Large intestine (tissue), 12 donors: ENCODE measurements around the gene MMP23B. TPM values are rescaled to one million over a fixed set of nuclear protein-coding genes. Genes with fewer than 3 reads are reported as not detected.
"Not testable (repeated sequence)": the region's sequence is repeated elsewhere in the genome, so short reads cannot be mapped to it uniquely, and the experiment has no call there.

Experiments
- DNase-seq, 2 donors: peaks; one replicate each; pipeline versions ENCODE4 v3.0.0 to v3.0.0-alpha.2; 2013
- H3K27ac ChIP-seq: one replicate; pipeline ENCODE4 v1.5.1; 2013; ENCODE audit warnings: low read length
- H3K27me3 ChIP-seq: 2 replicates; pipeline ENCODE4 v1.6.1; 2013; ENCODE audit warnings: low read length; ENCODE audit not compliant: control insufficient read depth, insufficient read depth
- H3K36me3 ChIP-seq: 2 replicates; pipeline ENCODE4 v1.6.1; 2013; ENCODE audit warnings: low read length; ENCODE audit not compliant: control insufficient read depth, insufficient read depth
- H3K4me1 ChIP-seq: one replicate; pipeline ENCODE4 v1.6.1; 2013; ENCODE audit warnings: low read length; ENCODE audit not compliant: control insufficient read depth, insufficient read depth
- H3K4me3 ChIP-seq: one replicate; pipeline ENCODE4 v1.5.1; 2013; ENCODE audit warnings: low read length
- H3K9me3 ChIP-seq: one replicate; pipeline ENCODE4 v1.6.1; 2013; ENCODE audit warnings: mild to moderate bottlenecking, low read depth, low read length, moderate library complexity; ENCODE audit not compliant: control insufficient read depth
- WGBS: methylation state at CpG from one replicate; pipeline ENCODE4 v1.1.5; 2013; ENCODE audit warnings: low lambda C conversion rate; ENCODE audit not compliant: insufficient coverage; 5-methylcytosine and 5-hydroxymethylcytosine counted together
- long read RNA-seq, 11 donors: transcript quantifications; one replicate each; lab custom pipeline, GENCODE V29; 2026
- polyA plus RNA-seq: library from polyadenylated mRNA; unstranded; fragments of 120-200 nt; gene quantifications from one replicate; pipeline ENCODE4 v1.2.1, GENCODE V29; 2013

The MMP23B gene
- 10.7 TPM for polyA plus RNA-seq
- long read RNA-seq, donor 1, partial matches to known transcripts: 43 of 47 reads
- long read RNA-seq, donor 1, other reads (novel, unspliced or antisense): 0 of 47 reads
- long read RNA-seq, donor 2, partial matches to known transcripts: 0 of 5 reads
- long read RNA-seq, donor 2, other reads (novel, unspliced or antisense): 0 of 5 reads
- long read RNA-seq, donor 3: 0 reads
- long read RNA-seq, donor 4, partial matches to known transcripts: 0 of 1 reads
- long read RNA-seq, donor 4, other reads (novel, unspliced or antisense): 0 of 1 reads
- long read RNA-seq, donor 5, partial matches to known transcripts: 0 of 4 reads
- long read RNA-seq, donor 5, other reads (novel, unspliced or antisense): 0 of 4 reads
- long read RNA-seq, donor 6, partial matches to known transcripts: 0 of 4 reads
- long read RNA-seq, donor 6, other reads (novel, unspliced or antisense): 0 of 4 reads
- long read RNA-seq, donor 7, partial matches to known transcripts: 0 of 3 reads
- long read RNA-seq, donor 7, other reads (novel, unspliced or antisense): 0 of 3 reads
- long read RNA-seq, donor 8, partial matches to known transcripts: 0 of 6 reads
- long read RNA-seq, donor 8, other reads (novel, unspliced or antisense): 0 of 6 reads
- long read RNA-seq, donor 9, transcript MMP23B-201 (8 exons, 1,326 nt): major isoform, 6 of 6 reads
- long read RNA-seq, donor 9, partial matches to known transcripts: 0 of 6 reads
- long read RNA-seq, donor 9, other reads (novel, unspliced or antisense): 0 of 6 reads
- long read RNA-seq, donor 10, partial matches to known transcripts: 140 of 142 reads
- long read RNA-seq, donor 10, other reads (novel, unspliced or antisense): 0 of 142 reads
- long read RNA-seq, donor 11, partial matches to known transcripts: 0 of 6 reads
- long read RNA-seq, donor 11, other reads (novel, unspliced or antisense): 0 of 6 reads

DNA sequence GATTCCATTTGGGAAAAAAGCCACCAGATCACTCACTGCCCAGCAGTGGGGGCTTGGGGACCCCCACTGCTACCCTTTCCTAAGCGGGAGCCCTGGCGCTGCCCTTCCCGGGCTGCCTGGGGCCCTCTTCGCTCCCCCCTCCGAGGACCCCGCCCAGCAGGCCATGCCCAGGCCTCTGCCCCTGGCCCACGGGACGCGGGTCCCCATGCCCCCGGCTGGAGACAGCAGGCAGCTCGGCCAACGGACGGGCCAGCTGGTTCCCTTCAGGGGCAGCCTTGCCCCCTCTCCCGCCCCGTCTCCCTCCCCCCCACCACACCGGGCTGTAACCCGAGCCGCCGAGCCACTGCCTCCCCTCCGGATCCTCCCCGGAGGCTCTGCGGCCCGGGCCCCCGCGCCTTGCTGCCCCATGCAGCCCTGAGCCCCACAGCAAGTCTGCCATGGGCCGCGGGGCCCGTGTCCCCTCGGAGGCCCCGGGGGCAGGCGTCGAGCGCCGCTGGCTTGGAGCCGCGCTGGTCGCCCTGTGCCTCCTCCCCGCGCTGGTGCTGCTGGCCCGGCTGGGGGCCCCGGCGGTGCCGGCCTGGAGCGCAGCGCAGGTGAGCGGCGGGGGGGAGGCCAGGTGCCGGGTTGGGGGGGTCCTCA is at the start of gene MMP23B:
TSS of gene MMP23B (plus strand) at position 392 of the 639 bp plus-strand sequence. CDS start at position 438, 46 bp downstream.
- Histone ChIP-seq H3K27me3 (peaks cover 17% of the 10 kb centered on the region), H3K4me1 (peaks cover 2% of the 10 kb centered on the region), H3K9me3 (peaks cover 5% of the 10 kb centered on the region), H3K27ac (peak within 1 kb of the TSS; percentile 72), H3K36me3 (peaks cover 11% of the 10 kb centered on the region), H3K4me3 (peak within 1 kb of the TSS; percentile 21)
- peak in 1 of 2 donors; percentile 29 for DNase-seq
- WGBS: no CpG with 5 or more reads among the region's 48 CpGs

DNA sequence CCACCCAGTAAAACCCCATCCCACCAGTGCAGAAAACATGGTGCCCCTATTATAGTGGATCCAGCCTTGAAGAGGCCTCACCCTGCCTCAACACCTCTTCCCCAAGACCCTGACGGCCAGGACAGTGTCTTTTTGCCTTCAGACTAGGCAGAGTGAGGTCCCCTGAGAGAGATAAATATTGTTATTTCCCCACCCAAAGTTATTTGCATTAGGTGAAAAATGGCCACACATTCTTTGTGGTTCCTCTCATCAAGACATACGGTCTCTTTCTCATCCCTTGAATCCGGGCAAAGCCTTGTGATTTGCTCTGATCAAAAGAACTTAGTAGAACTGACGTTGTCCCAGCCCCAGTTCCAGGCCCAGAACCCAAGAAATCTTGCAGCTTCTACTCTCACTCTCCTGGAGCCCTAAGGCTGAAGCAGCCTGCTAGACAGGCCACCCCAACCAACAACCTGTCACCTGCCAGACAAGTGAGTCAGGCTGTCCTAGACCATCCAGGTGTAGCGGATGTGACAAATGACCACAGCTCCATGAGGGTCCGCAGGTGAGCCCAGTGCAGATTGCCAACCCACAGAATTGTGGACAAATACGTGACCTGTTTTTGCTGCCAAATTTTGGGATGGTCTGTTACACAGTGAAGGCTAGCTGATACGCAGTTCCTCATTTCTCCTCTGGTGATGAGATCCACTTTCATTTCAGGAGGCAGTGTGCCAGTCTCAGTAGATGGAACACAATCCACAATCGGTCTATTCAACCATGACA is 49.2 kb upstream of the MMP23B start:
- Histone ChIP-seq H3K36me3 (no peaks in the 10 kb centered on the region), H3K27ac (no peak overlapping the region), H3K27me3 (peaks cover 18% of the 10 kb centered on the region), H3K4me3 (no peak overlapping the region), H3K4me1 (peaks cover 4% of the 10 kb centered on the region), H3K9me3 (no peaks in the 10 kb centered on the region)
- DNase-seq: no peak
- no CpG with 5 or more reads among the region's 9 CpGs for WGBS

DNA sequence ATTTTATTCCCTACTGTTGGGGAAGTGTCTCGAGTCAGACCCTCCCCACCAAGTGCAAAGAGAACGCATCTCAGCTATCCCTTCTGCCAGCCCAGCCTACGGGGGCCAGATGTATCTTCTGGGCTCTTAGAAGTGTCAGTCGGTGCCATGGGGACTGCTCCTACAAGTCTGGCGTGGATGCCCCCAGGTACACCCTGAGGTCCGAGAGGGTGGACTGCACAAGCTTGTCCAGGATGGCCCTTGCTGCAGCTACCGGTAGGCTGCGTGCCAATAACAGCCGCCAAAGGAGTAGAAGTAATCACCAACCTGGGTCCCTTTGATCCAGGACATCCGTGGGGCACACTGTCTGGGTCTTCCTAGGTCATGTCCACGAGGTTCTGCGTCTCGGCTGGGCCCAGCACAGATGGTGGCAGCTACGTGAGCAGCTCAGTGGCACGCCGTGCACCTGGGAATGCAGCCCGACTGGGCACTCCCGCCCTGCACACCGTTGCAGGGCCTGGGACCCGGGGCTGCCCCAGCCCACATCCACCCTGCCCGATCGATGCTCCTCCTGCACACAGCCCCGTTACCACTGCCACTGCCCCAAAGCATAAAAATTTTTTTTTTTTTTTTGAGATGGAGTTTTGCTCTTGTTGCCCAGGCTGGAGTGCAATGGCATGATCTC is 48.5 kb upstream of the MMP23B start:
- DNase-seq: no peak
- H3K36me3 ChIP-seq: no peaks in the 10 kb centered on the region
- H3K27ac ChIP-seq: no peak overlapping the region
- peaks cover 18% of the 10 kb centered on the region for H3K27me3 ChIP-seq
- no CpG with 5 or more reads among the region's 23 CpGs for WGBS
- no peak overlapping the region for H3K4me3 ChIP-seq
- no peaks in the 10 kb centered on the region for H3K4me1 ChIP-seq
- no peaks in the 10 kb centered on the region for H3K9me3 ChIP-seq

DNA sequence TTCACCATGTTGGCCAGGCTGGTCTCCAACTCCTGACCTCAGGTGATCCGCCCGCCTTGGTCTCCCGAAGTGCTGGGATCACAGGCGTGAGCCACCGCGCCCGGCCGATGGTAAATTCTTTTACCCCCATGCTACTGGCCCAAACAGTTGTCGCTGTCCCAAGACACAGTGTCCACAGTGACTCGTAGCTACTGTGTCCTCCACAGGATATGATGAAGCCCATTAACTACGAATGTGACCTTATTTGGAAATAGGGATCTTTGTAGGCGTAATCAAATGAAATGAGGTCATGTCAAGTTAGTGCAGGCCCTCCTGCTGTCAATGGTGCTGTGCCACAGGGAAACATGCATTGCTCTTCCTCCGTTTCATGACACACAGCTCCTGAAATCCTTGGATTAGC is 40.5 kb upstream of the MMP23B start:
- no peaks in the 10 kb centered on the region for H3K36me3 ChIP-seq
- peaks cover 26% of the 10 kb centered on the region for H3K27me3 ChIP-seq
- no CpG with 5 or more reads among the region's 13 CpGs for WGBS
- DNase-seq: no peak
- no peak overlapping the region for H3K4me3 ChIP-seq
- H3K4me1 ChIP-seq: no peaks in the 10 kb centered on the region
- no peak overlapping the region for H3K27ac ChIP-seq
- H3K9me3 ChIP-seq: no peaks in the 10 kb centered on the region

DNA sequence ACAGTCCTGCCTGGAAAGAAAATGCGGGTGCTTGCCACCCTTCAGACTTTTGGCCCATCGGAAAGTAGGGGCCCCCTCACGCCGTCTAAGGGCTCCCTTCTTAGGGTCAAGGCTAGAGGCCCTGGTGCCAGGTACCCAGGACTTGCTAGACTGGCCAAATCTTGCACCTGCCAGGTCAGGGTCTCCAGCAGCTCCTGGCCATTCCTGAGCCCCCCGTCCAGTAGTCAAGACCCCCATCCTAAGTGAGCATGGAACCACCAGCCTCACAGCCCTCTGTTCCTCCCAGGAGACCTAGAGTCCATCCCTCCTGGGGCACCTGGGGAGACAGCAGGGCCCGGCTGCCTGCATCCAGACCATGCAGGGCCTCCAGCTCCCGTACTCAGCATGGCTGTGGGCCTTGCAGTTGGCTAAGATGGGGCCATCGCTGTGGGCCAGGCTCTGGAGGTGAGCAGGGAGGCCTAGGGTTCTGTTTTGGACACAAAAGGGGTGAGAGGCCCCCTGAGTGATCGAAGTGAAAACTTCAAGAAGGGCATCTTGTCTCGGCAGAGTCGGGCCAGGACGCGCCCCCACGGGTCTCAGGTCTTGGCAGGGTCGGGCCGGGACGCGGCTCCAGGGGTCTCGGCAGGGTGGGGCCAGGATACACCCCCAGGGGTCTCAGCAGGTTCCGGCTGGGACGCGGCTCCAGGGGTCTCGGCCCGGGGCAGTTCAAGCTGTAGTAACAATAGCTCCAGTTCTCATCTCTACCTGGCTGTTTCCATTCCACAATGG is 38.0 kb upstream of the MMP23B start:
- WGBS: no CpG with 5 or more reads among the region's 24 CpGs
- Histone ChIP-seq H3K4me3 (no peak overlapping the region), H3K27ac (no peak overlapping the region), H3K4me1 (no peaks in the 10 kb centered on the region), H3K27me3 (peaks cover 50% of the 10 kb centered on the region), H3K36me3 (no peaks in the 10 kb centered on the region), H3K9me3 (peaks cover 5% of the 10 kb centered on the region)
- DNase-seq: no peak

DNA sequence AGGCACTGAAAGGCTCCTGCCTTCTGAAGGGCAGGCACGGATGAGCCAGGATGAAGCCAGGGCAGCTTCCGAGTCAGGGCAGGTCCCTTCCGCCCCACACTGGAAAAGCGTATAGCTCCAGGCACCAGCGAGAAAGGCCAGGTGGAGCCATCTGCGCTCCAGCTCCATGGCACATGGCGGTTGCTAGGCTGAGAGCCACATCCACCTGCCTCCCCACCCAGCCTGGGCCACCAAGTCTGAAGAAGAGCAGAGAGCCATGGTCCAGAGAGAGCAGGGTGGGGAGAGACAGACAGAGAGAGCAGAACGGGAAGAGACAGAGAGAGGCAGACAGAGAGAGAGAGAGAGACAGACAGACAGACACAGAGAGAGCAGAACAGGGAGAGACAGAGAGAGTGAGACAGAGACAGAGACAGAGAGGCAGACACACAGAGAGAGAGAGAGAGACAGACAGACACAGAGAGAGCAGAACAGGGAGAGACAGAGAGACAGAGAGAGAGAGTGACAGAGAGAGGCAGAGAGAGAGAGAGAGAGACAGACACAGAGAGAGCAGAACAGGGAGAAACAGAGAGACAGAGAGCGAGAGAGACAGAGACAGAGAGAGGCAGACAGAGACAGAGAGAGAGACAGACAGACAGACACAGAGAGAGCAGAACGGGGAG is 37.2 kb upstream of the MMP23B start:
- no peaks in the 10 kb centered on the region for H3K36me3 ChIP-seq
- no peak for DNase-seq
- 76% methylated on average over 3 of the region's 10 CpGs for WGBS
- peaks cover 53% of the 10 kb centered on the region for H3K27me3 ChIP-seq
- no peak overlapping the region for H3K4me3 ChIP-seq
- H3K9me3 ChIP-seq: peaks cover 5% of the 10 kb centered on the region
- H3K4me1 ChIP-seq: no peaks in the 10 kb centered on the region
- no peak overlapping the region for H3K27ac ChIP-seq

DNA sequence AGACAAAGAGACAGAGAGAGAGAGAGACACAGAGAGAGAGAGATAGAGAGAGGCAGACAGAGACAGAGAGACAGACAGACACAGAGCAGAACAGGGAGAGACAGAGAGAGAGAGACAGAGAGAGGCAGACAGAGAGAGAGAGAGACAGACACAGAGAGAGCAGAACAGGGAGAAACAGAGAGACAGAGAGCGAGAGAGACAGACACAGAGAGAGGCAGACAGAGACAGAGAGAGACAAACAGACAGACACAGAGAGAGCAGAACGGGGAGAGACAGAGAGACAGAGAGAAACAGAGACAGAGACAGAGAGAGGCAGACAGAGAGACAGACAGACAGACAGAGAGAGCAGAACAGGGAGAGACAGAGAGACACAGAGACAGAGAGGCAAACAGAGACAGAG is 36.6 kb upstream of the MMP23B start:
- not testable (repeated sequence) for H3K4me1 ChIP-seq, H3K4me3 ChIP-seq, H3K27ac ChIP-seq, DNase-seq, H3K9me3 ChIP-seq, H3K36me3 ChIP-seq
- peaks cover 55% of the 10 kb centered on the region for H3K27me3 ChIP-seq
- WGBS: no CpG with 5 or more reads among the region's 2 CpGs

DNA sequence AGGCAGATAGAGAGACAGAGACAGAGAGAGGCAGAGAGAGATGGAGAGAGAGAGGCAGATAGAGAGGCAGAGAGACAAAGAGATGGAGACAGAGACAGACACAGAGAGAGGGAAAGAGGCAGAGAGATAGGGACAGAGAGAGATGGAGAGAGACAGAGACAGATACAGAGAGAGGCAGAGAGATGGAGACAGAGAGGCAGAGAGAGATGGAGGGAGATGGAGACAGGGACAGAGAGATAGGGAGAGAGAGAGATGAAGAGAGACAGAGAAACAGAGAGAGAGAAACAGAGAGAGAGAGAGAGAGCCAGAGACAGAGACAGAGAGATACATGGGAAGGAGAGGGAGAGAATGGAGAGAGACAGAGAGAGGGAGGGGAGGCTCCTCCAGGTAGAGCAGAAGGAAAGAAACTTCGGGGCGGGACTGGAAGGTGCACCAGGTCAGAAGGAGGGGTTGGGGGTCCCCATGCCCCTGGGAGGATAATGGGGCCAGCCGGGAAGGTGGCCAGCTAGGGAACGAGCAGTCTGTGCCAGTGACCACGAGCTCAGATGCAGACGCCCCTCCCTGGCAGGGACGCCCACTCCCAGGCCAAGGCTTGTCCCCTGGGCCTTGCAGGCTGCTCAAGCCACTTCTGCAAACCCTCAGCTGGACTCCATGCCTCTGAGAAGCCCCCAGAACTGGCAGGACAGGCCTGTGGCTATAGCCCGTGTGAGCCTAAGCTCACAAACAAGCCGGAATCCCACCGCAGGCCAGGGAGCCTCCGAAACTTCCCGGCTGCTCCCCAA is 35.3 kb upstream of the MMP23B start:
- H3K36me3 ChIP-seq: no peaks in the 10 kb centered on the region
- H3K4me3 ChIP-seq: no peak overlapping the region
- no CpG with 5 or more reads among the region's 12 CpGs for WGBS
- H3K27ac ChIP-seq: no peak overlapping the region
- DNase-seq: no peak
- H3K27me3 ChIP-seq: peaks cover 68% of the 10 kb centered on the region
- no peaks in the 10 kb centered on the region for H3K4me1 ChIP-seq
- peaks cover 16% of the 10 kb centered on the region for H3K9me3 ChIP-seq
